BE2C (cell line): ENCODE data around the gene DAP3.

Experiments
- DNase-seq: peaks from one replicate; pipeline ENCODE4 v3.0.0-alpha.2; 2020
- H3K27me3 ChIP-seq: fragments of 250-450 bp; sonication (Bioruptor Pico); 2 replicates; pipeline ENCODE4 v1.5.1; 2020; ENCODE audit warnings: mild to moderate bottlenecking
- H3K36me3 ChIP-seq: fragments of 250-450 bp; sonication (Bioruptor Pico); 2 replicates; pipeline ENCODE4 v1.5.1; 2020; ENCODE audit warnings: mild to moderate bottlenecking
- H3K4me1 ChIP-seq: fragments of 250-450 bp; sonication (Bioruptor Pico); 2 replicates; pipeline ENCODE4 v1.5.1; 2020
- H3K4me3 ChIP-seq: 2 replicates; pipeline ENCODE4 v1.5.1; 2011; ENCODE audit warnings: low read depth, low read length
- H3K9me3 ChIP-seq: fragments of 250-450 bp; sonication (Bioruptor Pico); 2 replicates; pipeline ENCODE4 v1.5.1; 2020
- CTCF ChIP-seq: IDR thresholded peaks from 2 replicates; pipeline ENCODE4 v1.5.1; 2012; ENCODE audit warnings: mild to moderate bottlenecking, low read depth, low read length

Gene DAP3

GRCh38 chr1:155776414-155776813 lies 87.5 kb downstream of the DAP3 start:
- H3K9me3 ChIP-seq, result no peaks in the 10 kb centered on the region
- TF ChIP-seq CTCF, result no peak
- no peak overlapping the region for H3K4me3 ChIP-seq
- H3K27me3 ChIP-seq, result no peaks in the 10 kb centered on the region
- peaks cover 21% of the 10 kb centered on the region for H3K36me3 ChIP-seq
- no peaks in the 10 kb centered on the region for H3K4me1 ChIP-seq
- DNase-seq, result no peak

GRCh38 chr1:155777582-155777981 lies 88.7 kb downstream of the DAP3 start:
- no peaks in the 10 kb centered on the region for H3K27me3 ChIP-seq
- no peaks in the 10 kb centered on the region for H3K9me3 ChIP-seq
- no peak for DNase-seq
- no peak for TF ChIP-seq CTCF
- H3K4me1 ChIP-seq, result no peaks in the 10 kb centered on the region
- H3K36me3 ChIP-seq, result peaks cover 16% of the 10 kb centered on the region
- H3K4me3 ChIP-seq, result no peak overlapping the region
